Measurements from ENCODE around the gene NUP188. TPM values are rescaled to one million over a fixed set of nuclear protein-coding genes. Genes with fewer than 3 reads are reported as not detected.
A peak's percentile ranks its signal among the peaks of the same experiment; 100 is the strongest.

NUP188 gene
- polyA plus RNA-seq, 1 donor (not counting 4 experiments of a cell fraction or from before 2014, with no cell fraction given): 31.1 TPM

DNA sequence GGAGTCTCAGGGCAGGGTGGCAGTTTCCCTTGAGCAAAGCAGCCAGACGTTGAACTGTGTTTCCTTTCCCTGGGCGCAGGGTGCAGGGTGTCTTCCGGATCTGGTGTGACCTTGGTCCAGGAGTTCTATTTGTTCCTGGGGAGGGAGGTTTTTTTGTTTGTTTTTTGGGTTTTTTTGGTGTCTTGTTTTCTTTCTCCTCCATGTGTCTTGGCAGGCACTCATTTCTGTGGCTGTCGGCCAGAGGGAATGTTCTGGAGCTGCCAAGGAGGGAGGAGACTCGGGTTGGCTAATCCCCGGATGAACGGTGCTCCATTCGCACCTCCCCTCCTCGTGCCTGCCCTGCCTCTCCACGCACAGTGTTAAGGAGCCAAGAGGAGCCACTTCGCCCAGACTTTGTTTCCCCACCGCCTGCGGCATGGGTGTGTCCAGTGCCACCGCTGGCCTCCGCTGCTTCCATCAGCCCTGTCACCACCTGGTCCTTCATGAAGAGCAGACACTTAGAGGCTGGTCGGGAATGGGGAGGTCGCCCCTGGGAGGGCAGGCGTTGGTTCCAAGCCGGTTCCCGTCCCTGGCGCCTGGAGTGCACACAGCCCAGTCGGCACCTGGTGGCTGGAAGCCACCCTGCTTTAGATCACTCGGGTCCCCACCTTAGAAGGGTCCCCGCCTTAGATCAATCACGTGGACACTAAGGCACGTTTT is 30.2 kb upstream of the NUP188 start:
- Histone ChIP-seq H3K4me1 (ENCODE audit: control insufficient read depth, extremely low read depth, insufficient read depth, low read length) (peaks cover 71% of the 10 kb centered on the region), H2AFZ (ENCODE audit: control insufficient read depth, low read length) (no peak overlapping the region), H3K79me2 (ENCODE audit: control insufficient read depth, insufficient read depth, low read length) (peaks cover 34% of the 10 kb centered on the region), H3K4me2 (ENCODE audit: control insufficient read depth, extremely low read depth, insufficient read depth, low read depth, low read length) (no peak overlapping the region), H3K27ac (ENCODE audit: control insufficient read depth, insufficient read depth, low read length) (peak overlapping the region; percentile 56), H3K4me3 (ENCODE audit: control insufficient read depth in 2 of 3, extremely low read depth in 1 of 3, insufficient read depth in 2 of 3, low read depth in 1 of 3, low read length in 3 of 3) (no peak overlapping the region), H3K9ac (ENCODE audit: control insufficient read depth, extremely low read depth, insufficient read depth, low read length) (no peak overlapping the region), H3K27me3 (ENCODE audit: control insufficient read depth, extremely low read depth, insufficient read depth, low read length) (no peaks in the 10 kb centered on the region), H3K36me3 (ENCODE audit: control insufficient read depth in 2 of 2, extremely low read depth in 1 of 2, insufficient read depth in 2 of 2, low read length in 2 of 2) (peaks cover 25 to 59% of the 10 kb centered on the region in 2 experiments), H3K9me3 (ENCODE audit: control insufficient read depth, low read depth, low read length) (no peaks in the 10 kb centered on the region), H3K9me1 (ENCODE audit: control insufficient read depth, extremely low read depth, insufficient read depth, low read length) (no peaks in the 10 kb centered on the region), H4K20me1 (ENCODE audit: control insufficient read depth, extremely low read depth, insufficient read depth, low read length) (no peaks in the 10 kb centered on the region)
- DNase-seq (ENCODE audit: low read depth, low spot score) (no peak), FAIRE-seq (no peak)
- dilution Hi-C loops (cut with MboI; ENCODE audit: extremely low pct_ligation_motif_present, low sequenced_read_pairs): no loop called here
- TF ChIP-seq, protein P1, sequence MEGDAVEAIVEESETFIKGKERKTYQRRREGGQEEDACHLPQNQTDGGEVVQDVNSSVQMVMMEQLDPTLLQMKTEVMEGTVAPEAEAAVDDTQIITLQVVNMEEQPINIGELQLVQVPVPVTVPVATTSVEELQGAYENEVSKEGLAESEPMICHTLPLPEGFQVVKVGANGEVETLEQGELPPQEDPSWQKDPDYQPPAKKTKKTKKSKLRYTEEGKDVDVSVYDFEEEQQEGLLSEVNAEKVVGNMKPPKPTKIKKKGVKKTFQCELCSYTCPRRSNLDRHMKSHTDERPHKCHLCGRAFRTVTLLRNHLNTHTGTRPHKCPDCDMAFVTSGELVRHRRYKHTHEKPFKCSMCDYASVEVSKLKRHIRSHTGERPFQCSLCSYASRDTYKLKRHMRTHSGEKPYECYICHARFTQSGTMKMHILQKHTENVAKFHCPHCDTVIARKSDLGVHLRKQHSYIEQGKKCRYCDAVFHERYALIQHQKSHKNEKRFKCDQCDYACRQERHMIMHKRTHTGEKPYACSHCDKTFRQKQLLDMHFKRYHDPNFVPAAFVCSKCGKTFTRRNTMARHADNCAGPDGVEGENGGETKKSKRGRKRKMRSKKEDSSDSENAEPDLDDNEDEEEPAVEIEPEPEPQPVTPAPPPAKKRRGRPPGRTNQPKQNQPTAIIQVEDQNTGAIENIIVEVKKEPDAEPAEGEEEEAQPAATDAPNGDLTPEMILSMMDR (optimal IDR thresholded peaks at IDR 0.05 in 1 of 3, IDR thresholded peaks at IDR 0.05 in 1 of 3, conservative IDR thresholded peaks at IDR 0.05 in 1 of 3; ENCODE audit: extremely low read depth in 1 of 3, insufficient read depth in 2 of 3, low read length in 3 of 3): no peak
- TF ChIP-seq EZH2 (IDR thresholded peaks at IDR 0.05; ENCODE audit: low read length): no peak

DNA sequence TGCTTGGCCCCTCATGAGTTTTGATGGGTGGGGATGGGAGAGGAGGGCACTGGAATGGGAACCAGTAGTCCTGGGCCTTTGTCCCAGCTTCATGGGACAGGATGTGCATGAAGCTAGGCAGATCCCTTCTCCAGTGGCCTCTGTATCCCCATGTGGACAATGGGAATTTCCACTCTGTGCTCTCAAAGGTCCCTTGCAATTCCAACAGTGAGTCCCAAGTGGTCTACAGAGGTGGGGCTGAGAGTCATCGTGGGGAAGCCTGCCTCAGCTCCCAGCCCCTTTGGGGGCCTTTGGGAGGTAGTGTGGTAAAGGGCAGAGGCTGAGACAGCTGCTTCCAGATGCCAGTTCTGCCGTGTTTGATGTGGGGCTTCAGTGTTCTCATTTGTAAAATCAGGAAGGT is 28.6 kb upstream of the NUP188 start:
- no peaks in the 10 kb centered on the region for H4K20me1 ChIP-seq (ENCODE audit: control insufficient read depth, extremely low read depth, insufficient read depth, low read length)
- H3K36me3 ChIP-seq (ENCODE audit: control insufficient read depth in 2 of 2, extremely low read depth in 1 of 2, insufficient read depth in 2 of 2, low read length in 2 of 2): peaks cover 23 to 46% of the 10 kb centered on the region in 2 experiments
- H3K9me3 ChIP-seq (ENCODE audit: control insufficient read depth, low read depth, low read length): no peaks in the 10 kb centered on the region
- FAIRE-seq (no peak), DNase-seq (ENCODE audit: low read depth, low spot score) (no peak)
- H3K9ac ChIP-seq (ENCODE audit: control insufficient read depth, extremely low read depth, insufficient read depth, low read length): peak overlapping the region; percentile 9
- H3K27ac ChIP-seq (ENCODE audit: control insufficient read depth, insufficient read depth, low read length): peak overlapping the region; percentile 14
- H2AFZ ChIP-seq (ENCODE audit: control insufficient read depth, low read length): no peak overlapping the region
- no peaks in the 10 kb centered on the region for H3K27me3 ChIP-seq (ENCODE audit: control insufficient read depth, extremely low read depth, insufficient read depth, low read length)
- no peaks in the 10 kb centered on the region for H3K9me1 ChIP-seq (ENCODE audit: control insufficient read depth, extremely low read depth, insufficient read depth, low read length)
- H3K4me3 ChIP-seq (ENCODE audit: control insufficient read depth in 2 of 3, extremely low read depth in 1 of 3, insufficient read depth in 2 of 3, low read depth in 1 of 3, low read length in 3 of 3): no peak overlapping the region
- peaks cover 20% of the 10 kb centered on the region for H3K79me2 ChIP-seq (ENCODE audit: control insufficient read depth, insufficient read depth, low read length)
- peaks cover 56% of the 10 kb centered on the region for H3K4me1 ChIP-seq (ENCODE audit: control insufficient read depth, extremely low read depth, insufficient read depth, low read length)
- no peak overlapping the region for H3K4me2 ChIP-seq (ENCODE audit: control insufficient read depth, extremely low read depth, insufficient read depth, low read depth, low read length)
- dilution Hi-C loops (cut with MboI; ENCODE audit: extremely low pct_ligation_motif_present, low sequenced_read_pairs): no loop called here
- TF ChIP-seq, protein P1 (optimal IDR thresholded peaks at IDR 0.05 in 1 of 3, IDR thresholded peaks at IDR 0.05 in 1 of 3, conservative IDR thresholded peaks at IDR 0.05 in 1 of 3; ENCODE audit: extremely low read depth in 1 of 3, insufficient read depth in 2 of 3, low read length in 3 of 3): no peak
- no peak for TF ChIP-seq EZH2 (IDR thresholded peaks at IDR 0.05; ENCODE audit: low read length)
